Left renal cortex interstitium (tissue), 4 donors: ENCODE data around the gene ARHGEF17. TPM values are rescaled to one million over a fixed set of nuclear protein-coding genes. Genes with fewer than 3 reads are reported as not detected.

ENCODE experiments used
- DNase-seq, 4 donors: peaks; one replicate each; pipeline ENCODE4 v3.0.0-alpha.2; 2013; ENCODE audit warnings: low read depth in 4 of 4, low spot score in 2 of 4, missing footprints in 1 of 4
- polyA plus RNA-seq, 4 donors: library from polyadenylated mRNA; unstranded; fragments of 120-200 nt; gene quantifications; one replicate each; pipeline ENCODE4 v1.2.1, GENCODE V29; 2013; ENCODE audit not compliant: insufficient read length in 4 of 4

Gene ARHGEF17
- polyA plus RNA-seq, 4 donors: 64.5 to 123 (median 97.6) TPM

DNA sequence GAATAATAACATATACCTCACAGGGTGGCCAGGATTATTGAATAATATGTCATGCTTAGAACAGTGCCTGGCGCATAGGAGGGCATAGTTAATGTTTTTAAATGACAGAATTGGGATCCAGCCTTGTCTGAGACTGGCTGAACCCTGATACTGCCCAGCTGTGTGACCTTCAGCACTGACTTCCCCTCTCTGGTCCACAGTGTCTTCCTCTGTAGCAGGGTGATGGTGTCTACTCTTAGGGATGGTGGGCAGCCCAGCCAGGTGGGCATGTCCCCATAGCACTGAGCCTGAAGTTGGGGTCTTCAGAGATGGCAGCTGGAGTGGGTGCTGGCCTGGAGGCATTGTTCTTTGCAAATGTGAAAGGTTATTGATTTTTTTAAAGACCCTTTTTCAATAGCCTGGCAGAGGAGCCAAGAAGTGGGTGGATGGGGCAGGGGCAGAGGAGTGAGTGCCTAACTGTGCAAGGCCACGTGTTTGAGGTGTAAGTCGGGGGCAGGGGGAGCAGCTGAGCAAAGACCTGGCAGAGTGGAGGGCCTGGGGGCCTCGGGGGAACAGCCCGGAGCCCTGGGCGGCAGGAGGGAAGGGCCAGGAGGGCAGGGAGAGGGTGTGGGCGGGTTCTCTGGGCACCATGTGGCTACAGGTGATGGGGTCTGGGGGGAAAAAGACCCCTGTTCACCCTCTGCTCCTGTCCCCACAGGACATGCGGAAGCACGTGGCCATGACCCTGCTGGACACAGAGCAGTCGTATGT, 38.3 kb downstream of the ARHGEF17 start:
- DNase-seq: no peak

DNA sequence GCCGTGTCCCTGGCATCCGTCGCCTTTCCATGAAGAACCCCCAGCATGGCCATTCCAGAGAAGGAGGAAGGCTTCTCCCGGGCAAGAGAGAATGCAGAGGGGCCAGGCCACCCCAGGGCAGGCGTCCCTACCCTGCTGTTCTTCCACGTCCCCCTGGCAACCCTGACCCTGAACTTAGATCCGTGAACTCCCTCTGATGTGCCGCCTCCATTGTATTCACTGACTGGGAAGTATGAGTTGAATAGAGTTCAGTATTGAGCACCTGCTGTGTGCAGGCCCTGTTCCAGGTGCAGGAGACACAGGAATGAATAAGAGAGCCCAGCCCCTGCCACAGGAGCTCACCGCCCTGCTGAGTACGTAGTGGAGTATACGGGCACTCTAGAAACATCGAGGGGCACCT, 39.0 kb downstream of the ARHGEF17 start:
- DNase-seq: no peak

DNA sequence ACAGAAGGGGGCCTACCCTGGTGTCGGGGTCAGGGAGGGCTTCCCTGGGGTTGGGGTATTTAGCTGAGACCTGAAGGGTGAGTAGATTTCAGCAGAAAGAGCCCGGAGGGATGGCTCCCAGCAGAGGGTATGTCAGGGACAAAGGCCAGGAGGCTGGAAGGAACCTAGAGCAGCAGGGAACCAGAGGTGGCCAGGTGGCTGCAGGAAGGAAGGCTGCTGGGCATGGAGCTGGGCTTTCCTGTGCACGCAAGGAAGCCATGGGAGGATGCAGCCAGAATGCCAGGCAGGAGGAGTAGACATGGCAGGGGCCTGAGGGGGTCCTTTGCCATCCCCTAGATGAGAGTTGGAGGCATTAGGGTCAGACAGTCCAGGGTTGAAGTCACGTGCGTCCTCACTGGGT, 40.8 kb downstream of the ARHGEF17 start:
- DNase-seq: no peak

DNA sequence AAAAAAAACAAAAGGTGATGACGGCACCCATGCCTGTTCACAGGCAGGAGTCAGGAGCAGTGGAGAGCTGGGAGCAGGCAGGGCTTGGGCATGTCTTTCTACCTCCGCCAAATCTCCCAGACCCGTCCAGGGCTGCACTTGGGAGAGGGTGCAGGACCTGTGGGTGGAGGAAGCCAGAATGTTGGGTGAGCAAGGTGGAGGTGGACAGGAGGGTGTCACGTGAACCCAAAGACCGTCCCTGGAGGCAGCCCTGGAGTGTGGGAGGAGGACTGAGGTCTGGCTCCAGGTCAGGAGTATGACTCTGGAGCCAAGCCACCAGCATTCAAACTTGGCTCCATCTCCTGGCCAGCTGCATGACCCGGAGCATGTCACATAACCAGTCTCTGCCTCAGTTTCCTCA, 41.6 kb downstream of the ARHGEF17 start:
- no peak for DNase-seq

DNA sequence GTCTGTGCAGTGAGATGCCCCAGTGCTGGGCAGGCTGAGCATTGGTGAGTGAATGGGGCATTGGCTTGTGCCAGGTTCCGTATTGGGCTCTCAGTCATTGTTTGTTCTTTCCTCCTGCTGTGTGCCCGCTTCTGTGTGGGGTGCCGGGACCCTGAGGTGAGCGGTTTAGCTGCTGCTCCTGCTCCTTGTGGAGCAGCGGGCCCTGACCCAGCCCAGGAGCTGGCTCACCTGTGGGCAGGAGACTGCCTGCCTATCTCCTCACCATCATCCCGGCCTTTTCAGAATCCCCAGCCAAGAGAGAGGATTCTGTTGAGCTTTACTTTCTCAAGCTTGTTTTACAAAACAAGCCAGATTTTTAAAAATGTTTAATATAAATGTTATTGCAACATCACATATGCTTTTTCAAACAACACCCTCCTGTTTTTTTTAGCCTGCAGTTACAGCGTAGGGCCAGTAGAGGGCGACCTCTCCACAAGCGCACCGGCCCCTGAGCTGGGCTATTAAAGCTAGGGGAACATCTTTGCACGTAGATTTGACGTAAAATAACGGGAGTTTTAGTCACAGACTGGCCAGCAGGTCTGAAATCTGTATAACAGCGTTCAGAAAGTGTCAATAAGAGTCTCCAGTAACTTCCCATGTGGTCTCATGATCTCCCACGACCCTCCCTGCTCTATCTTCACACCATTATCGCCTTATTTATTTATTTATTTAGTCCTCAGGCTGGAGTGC, 43.0 kb downstream of the ARHGEF17 start:
- no peak for DNase-seq

DNA sequence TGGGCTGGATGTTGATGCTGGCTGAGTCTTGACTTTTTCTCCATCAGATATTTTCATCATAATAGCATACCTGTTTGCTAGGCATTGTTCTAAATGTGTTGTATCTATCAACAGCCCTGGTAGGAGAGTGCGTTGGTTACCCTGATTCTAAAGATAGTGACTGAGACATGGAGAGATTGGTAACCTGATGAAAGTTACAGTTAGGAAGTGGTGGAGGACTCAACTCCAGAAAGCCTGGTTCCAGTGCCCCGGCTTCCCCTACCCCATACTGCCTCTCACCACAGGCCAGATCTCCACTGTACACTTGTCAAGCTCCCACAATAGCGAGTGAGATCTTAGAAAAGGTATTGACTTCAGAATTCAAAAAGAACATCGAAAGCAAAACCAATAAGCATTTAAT, 45.3 kb downstream of the ARHGEF17 start:
- no peak for DNase-seq

DNA sequence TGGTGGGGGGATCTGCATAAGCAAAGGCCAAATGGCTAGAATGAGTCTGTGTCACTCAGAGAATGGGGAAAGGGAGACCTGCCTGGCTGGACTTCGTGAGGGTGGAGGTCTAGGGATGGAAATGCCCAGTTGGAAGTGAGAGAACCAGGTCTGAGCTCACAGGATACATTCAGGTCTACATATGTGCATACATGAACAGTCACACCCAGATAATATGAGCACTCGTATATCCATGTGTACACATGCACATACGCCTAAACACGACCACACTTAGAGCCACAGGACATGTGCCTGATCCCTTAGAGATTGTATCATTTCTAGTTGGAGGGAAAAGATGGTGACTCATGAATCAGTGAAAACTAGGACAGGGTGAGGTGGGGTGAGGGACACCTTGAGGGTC, 47.0 kb downstream of the ARHGEF17 start:
- no peak for DNase-seq

DNA sequence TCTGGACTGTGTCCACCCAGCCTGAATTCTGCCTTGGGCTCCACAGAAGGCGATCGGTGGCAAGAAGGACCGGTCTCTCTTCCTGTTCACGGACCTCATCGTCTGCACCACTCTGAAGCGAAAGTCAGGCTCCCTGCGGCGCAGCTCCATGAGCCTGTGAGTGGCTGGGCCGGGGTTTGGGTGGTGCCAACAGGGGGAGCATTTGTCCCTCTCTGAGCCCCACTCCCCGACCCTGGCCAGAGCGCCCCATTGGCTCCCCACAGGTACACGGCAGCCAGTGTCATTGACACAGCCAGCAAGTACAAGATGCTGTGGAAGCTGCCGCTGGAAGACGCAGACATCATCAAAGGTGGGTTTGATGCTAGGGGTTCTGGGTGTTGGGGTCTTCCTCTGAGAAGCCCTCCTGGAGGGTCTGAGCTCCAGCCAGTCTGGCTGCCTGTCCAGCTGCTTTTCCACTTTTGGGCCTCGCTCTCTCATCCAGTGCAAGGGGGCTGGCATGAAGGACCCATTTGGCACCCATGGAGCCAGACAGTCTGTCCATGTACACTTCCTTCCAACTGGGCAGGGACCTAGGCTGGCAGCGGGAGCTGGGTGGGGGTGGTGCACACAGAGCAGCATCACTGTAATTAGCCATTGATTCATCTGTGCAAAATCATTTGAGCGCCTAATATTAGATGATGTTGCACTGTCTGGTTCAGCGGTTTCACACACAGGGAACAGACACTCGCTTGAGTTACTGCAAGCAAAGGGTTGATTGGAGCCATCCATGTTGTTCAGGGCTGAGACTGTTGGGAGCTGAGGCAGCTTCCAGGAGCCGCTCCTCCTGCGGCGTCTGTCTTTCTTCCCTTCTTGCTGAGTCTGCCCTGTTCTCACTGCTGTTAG, 49.1 kb downstream of the ARHGEF17 start:
- DNase-seq: no peak

DNA sequence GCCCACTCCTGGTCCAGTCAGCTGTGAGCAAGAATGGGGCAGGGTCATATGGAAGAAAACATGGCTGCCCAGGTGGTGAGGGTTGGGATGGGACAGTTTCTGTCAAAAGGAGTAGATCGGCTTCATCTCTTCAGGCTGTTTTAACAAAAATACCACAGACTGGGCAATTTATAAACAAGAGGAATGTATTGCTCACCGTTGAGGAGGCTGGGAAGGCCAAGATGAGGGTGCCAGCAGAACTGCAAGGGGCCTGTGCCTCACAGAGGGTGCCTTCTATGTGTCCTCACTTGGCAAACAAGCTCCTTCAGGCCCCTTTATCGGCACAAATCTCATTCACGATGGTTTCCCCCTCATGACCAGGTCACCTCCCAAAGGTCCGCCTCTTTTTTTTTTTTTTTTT, 50.0 kb downstream of the ARHGEF17 start:
- DNase-seq: no peak

DNA sequence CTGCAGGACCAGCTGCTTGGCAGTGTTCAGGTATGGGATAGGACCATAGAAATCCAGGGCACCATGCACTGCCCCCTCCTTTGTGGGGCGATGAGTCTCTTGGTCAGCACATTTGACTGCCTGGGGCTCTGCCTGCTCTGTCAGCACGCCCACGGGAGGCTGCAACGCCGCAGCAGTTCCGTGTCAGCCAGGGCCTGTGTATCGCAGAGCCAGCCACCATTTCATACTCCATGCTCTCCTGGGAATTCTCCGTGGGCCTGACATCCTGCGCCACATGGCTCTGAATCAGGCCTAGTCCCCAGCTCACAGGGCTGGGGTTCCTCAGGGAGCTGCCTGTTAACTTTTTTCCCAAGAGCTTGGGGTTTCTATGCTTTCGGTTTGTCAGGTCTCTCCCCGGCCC, 51.3 kb downstream of the ARHGEF17 start:
- DNase-seq: no peak

DNA sequence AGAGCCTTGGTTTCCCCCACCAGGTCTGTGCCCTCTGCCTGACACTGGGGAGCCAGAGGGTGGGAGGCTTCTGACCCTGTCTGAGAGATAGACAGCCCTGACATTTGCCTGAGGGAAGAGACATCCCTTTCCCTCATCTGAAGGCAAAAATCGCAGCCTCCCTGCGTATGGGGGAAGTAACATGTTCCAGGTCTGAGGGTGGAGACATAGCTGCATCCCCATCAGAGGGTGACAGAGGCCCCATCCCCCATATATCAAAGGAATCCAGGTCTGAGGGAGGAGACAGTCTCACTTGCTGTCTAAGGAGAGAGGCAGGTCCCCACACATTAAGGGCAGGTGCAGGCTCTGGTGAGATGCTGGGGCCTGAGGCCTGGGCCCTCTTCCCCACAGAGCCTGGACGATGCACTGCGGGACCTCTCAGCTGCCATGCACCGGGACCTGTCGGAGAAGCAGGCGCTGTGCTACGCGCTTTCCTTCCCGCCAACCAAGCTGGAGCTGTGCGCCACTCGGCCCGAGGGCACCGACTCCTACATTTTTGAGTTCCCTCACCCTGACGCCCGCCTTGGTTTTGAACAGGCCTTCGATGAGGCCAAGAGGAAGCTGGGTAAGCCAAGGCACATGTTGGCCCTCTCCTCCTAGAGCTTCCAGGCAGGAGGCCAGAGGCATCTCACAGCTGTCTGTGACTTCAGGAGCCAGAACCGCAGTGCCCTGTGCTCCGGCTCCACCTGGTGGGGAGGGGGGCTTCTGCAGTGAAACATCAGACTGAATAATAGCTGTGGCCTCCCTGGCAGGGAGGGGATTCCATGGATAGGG, 52.1 kb downstream of the ARHGEF17 start:
- no peak for DNase-seq

DNA sequence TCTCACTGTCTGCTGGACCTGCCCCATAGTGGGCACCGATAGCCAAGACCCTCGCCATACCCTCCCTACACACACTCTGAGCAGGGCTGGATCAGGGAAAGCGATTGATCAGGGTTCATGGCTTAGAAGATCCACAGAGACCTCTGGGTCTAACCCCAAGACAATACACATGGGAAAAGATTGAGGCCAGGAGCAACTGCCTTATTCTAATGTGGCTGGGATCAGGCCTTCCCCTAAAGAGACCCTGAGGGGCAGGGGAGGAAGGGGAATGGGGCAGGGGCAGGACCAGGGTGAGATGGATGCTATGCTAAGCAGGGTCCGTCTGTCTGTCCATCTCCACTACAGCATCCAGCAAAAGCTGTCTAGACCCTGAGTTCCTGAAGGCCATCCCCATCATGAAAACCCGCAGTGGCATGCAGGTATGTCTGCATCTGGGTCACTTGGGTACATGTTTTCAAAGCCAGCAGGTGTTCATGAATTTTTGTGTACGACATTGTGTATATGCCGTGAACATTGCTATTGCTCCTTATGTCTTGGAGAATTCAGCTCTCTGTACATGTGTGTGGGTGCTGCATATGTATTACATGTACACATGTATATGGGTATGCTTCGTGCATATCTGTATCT, 52.8 kb downstream of the ARHGEF17 start:
- no peak for DNase-seq

DNA sequence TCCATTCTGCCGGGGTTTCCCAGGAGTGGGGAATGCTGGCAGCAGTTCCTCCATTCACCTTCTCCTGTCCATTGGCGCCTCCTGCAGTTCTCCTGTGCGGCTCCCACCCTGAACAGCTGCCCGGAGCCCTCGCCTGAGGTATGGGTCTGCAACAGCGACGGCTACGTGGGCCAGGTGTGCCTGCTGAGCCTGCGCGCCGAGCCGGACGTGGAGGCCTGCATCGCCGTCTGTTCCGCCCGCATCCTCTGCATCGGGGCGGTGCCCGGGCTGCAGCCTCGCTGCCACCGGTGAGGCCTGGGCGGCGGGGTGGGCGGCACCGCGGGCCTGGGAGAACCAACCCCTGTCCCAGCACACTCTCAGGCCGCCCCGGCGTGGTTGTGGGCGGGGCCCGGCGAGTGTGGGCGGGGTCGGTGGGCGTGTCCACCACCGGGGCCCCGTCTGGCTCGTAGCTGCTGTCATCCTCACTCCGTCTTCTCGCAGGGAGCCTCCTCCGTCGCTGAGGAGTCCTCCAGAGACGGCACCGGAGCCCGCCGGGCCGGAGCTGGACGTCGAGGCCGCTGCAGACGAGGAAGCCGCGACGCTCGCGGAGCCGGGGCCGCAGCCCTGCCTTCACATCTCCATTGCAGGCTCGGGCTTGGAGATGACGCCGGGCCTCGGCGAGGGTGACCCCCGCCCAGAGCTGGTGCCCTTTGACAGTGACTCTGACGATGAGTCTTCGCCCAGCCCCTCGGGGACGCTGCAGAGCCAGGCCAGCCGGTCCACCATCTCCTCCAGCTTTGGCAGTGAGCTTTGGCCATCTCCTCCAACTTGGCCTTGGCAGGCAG, 54.1 kb downstream of the ARHGEF17 start:
- DNase-seq: no peak

DNA sequence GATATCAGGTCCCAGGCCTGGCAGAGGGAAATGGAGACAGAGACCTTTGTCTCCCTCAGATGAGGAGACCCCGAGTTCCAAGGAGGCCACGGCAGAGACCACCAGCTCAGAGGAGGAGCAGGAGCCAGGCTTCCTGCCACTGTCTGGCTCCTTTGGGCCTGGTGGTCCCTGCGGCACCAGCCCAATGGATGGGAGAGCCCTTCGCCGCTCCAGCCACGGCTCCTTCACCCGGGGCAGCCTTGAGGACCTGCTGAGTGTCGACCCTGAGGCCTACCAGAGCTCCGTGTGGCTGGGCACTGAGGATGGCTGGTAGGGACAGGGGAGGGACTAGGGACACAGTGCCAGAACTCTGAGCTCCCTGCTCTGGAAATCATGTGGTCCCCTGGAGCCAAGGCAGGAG, 55.1 kb downstream of the ARHGEF17 start:
- no peak for DNase-seq

DNA sequence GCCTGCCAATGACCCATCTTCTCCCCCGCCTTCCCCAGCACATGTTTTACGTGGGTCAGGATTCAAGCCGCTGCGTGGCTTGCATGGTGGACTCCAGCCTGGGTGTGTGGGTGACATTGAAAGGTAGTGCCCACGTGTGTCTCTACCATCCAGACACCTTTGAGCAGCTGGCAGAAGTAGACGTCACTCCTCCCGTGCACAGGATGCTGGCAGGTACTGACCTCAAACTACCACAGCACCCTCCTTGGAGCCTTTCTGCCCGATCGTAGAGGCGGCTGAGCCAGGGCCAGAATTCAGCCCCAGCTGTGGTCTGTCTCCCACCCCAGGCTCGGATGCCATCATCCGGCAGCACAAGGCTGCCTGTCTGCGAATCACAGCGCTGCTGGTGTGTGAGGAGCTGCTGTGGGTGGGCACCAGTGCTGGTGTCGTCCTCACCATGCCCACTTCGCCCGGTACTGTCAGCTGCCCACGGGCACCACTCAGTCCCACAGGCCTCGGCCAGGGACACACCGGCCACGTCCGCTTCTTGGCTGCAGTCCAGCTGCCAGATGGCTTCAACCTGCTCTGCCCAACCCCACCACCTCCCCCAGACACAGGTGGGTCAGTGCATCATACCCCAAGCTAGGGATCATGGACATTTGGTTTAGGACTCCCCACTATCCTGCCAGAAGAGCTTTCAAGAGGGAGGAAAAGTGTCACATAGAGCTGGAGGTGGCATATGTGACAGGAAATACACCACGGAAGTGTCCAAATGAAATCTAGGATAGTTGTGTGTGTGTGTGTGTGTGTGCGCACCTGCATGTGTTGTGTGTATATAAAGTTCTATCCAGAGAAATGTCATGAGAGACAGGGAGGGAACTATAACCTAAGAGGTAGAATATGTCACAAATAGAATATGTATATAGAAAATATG, 57.5 kb downstream of the ARHGEF17 start:
- DNase-seq: no peak

DNA sequence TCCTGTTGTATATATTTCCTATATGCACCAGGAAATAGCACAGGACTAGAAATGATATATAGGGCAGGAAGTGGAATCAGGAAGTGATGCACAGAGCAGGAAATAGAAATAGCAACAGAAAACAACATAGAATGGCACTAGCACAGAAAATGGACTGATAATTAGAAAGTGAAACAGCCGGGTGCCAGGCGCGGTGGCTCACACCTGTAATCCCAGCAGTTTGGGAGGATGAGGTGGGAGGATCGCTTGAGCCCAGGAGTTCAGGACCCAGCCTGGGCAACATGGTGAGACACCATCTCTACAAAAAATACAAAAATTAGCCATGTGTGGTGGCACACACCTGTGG, 58.2 kb downstream of the ARHGEF17 start:
- no peak for DNase-seq

DNA sequence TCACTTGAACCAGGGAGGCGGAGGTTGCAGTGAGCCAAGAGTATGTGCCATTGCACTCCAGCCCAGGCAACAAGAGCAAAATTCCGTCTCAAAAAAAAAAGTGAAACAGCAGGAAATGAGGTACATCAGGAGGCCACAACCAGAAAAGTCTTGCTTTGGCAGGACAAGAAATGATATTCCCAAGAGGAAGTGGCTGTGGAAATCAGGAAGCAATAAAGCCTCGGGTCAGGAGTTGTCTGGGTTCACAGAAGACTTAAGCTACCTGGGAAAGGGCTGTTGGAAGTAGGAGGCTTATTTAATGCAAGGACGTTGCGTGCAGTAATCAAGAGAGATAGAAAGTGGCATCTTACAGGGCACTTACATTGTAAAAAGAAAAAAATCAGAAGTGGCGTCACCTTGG, 58.9 kb downstream of the ARHGEF17 start:
- no peak for DNase-seq

DNA sequence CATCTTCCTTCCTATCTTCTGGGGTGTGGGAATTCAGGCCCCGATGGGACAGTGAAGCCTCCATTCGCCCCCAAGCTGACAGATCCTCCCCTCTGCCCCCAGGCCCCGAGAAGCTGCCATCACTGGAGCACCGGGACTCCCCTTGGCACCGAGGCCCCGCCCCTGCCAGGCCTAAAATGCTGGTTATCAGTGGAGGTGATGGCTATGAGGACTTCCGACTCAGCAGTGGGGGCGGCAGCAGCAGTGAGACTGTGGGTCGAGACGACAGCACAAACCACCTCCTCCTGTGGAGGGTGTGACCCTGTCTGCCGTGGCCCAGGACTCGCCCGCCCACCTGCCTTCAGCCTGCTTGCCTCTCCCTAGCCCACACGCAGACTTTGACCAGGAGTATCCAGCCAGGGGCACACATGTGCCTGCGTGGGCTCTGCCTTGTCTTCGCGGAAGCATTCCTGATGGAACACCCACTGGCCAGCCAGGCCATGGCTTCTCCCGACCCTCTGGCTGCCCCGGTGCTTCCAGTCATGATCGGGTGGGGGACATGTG, 59.5 kb downstream of the ARHGEF17 start:
- no peak for DNase-seq
